ENCODE results near the gene DNAJC5. TPM values are rescaled to one million over a fixed set of nuclear protein-coding genes. Genes with fewer than 3 reads are reported as not detected.
A peak's percentile ranks its signal among the peaks of the same experiment; 100 is the strongest.
"Not testable (repeated sequence)": the region's sequence is repeated elsewhere in the genome, so short reads cannot be mapped to it uniquely, and the experiment has no call there.

DNAJC5 gene
- total RNA-seq, 2 donors from 2014 or later: 58.9 to 63.9 TPM

DNA sequence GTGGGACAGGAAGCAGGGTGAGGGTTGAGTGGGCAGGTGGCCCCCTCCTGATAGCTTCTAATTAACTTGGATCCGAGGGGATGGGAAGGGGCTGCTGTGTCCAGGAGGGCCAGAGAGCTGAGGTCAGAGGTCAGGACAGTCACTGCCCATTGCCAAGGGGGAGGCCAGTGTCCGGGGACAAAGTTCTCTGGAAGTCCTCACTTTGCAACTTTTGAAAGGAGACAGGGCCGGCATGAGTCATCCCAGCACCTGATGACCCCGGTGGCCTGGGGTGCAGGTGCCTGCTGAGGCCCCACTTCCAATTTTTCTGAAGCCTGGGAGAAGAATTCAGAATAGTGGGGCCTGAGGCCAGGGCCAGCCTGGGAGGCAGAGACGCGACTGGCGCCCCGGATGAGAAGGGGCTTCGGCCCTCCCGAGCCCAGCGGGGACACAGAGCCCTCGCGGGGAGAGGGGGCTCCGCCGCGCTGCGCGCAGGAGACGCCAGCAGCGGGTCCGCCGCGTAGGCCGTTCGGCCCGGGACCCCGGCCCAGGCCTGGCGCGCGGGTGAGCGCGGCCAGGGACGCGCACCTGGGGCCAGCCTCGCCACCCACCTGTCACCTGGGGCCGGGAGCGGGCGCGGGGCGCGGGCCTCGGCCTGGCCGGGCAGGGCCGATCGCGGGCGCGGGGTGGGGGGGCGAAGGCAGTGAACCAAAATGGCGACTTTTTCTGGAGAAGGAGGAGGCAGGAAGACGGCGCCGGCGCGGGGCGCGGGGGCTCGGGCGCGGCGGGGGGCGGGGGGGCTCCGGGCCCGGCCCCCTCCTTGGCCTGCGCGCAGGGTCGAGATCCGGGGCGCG, 74.2 kb downstream of the DNAJC5 start:
- Histone ChIP-seq H3K36me3 (no peaks in the 10 kb centered on the region), H3K27ac (no peak overlapping the region), H3K9me3 (no peaks in the 10 kb centered on the region), H3K9ac (ENCODE audit: low read depth in 2 of 2, low read length in 2 of 2) (peak overlapping the region; percentile 57 to 87), H3K4me1 (peaks cover 6% of the 10 kb centered on the region), H3K4me3 (peak overlapping the region; percentile 45), H3K27me3 (peaks cover 5% of the 10 kb centered on the region)
- no peak for DNase-seq
- intact Hi-C loops (cut with DNase I): no loop called here
- TF ChIP-seq, protein P1, sequence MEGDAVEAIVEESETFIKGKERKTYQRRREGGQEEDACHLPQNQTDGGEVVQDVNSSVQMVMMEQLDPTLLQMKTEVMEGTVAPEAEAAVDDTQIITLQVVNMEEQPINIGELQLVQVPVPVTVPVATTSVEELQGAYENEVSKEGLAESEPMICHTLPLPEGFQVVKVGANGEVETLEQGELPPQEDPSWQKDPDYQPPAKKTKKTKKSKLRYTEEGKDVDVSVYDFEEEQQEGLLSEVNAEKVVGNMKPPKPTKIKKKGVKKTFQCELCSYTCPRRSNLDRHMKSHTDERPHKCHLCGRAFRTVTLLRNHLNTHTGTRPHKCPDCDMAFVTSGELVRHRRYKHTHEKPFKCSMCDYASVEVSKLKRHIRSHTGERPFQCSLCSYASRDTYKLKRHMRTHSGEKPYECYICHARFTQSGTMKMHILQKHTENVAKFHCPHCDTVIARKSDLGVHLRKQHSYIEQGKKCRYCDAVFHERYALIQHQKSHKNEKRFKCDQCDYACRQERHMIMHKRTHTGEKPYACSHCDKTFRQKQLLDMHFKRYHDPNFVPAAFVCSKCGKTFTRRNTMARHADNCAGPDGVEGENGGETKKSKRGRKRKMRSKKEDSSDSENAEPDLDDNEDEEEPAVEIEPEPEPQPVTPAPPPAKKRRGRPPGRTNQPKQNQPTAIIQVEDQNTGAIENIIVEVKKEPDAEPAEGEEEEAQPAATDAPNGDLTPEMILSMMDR (IDR thresholded peaks at IDR 0.05): no peak

DNA sequence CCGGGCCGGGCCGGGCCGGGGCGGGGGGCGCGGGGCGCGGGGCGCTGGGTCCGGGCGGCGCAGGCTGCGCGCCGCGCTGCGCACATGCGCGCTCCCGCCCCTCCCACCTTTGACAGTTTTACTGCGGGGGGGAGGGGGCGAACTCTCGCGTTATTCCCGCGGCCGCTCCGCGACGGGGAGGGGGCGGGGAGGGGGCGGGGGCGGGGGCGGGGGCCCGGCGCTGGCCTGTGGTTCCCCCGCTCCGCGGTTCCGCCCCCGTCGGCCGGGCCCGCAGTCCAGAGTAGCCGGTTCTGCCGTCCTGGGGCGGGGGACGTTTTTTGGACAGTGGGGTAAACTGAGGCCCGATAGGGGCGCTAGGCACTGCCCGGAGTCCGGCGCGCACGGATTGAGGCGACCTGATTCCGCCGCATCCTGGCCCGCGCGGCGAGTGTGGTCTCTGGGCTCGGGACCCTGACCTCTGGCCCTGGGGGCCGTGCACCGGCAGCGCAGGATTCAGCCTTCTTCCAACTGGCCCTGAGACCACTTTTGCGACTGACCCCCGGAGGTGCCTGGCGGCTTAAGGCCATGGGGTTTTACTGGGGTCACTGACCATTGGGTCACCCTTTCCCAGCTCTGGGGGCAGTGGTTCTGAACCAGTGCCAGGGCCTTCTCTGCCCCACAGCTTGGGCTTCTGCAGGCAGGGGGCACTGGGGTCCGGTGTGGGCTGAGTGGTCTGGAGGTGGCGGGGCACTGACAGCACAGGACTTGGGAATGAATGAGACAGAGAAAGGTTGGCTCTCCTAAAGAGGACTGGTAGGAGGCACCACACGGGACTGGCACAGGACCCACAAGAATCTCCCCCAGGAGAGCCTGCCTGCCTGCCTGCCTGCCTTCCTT, 75.2 kb downstream of the DNAJC5 start, which contains the start of gene ZNF512B:
TSS of gene ZNF512B (minus strand) at position 93 of the 876 bp plus-strand sequence. CDS start 1,980 bp downstream, outside the sequence.
- Histone ChIP-seq H3K27ac (no peak within 1 kb of the TSS), H3K36me3 (no peaks in the 10 kb centered on the region), H3K9me3 (no peaks in the 10 kb centered on the region), H3K4me1 (peaks cover 8% of the 10 kb centered on the region), H3K27me3 (peaks cover 5% of the 10 kb centered on the region), H3K4me3 (peak within 1 kb of the TSS; percentile 45), H3K9ac (ENCODE audit: low read depth in 2 of 2, low read length in 2 of 2) (peak within 1 kb of the TSS; percentile 57 to 87)
- no peak for DNase-seq
- intact Hi-C loops (cut with DNase I): loop anchor here (10.0 kb wide), 2 partner anchors 185 to 435 kb away; partner anchors contain the start of gene PTK6
- TF ChIP-seq, protein P1 (IDR thresholded peaks at IDR 0.05): no peak

DNA sequence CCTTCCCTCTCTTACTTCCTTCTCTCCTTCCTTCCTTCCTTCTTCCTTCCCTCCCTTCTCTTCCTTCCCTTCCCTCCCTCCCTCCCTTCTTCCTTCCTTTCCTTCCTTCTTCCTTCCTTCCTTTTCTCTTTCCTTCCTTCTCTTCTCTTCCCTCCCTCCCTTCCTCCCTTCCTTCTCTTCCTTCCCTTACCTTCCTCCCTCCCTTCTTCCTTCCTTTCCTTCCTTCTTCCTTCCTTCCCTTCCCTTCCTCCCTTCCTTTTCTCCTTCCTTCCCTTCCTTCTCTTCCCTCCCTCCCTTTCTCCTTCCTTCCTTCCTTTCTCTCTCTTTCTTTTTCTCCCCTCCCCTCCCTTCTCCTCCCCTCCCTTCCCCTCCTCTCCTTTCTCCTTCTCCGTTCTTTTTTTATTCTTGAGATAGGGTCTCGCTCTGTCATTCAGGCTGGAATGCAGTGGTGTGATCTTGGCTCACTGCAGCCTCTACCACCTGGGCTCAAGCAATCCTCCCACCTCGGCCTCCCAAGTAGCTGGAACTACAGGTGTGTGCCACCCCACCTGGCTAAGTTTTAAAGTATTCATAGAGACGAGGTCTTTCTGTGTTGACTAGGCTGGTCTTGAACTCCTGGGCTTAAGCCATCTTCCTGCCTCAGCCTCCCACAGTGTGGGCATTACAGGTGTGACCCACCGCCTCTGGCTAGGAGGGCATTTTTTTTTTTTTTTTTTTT, 75.9 kb downstream of the DNAJC5 start:
- Histone ChIP-seq H3K27ac (no peak overlapping the region), H3K27me3 (peaks cover 5% of the 10 kb centered on the region), H3K4me3 (no peak overlapping the region), H3K9ac (ENCODE audit: low read depth in 2 of 2, low read length in 2 of 2) (no peak overlapping the region), H3K36me3 (no peaks in the 10 kb centered on the region), H3K4me1 (peaks cover 8% of the 10 kb centered on the region), H3K9me3 (no peaks in the 10 kb centered on the region)
- intact Hi-C loops (cut with DNase I): loop anchor here (10.0 kb wide), 2 partner anchors 186 to 436 kb away; partner anchors contain the start of gene PTK6
- no peak for DNase-seq
- TF ChIP-seq, protein P1 (IDR thresholded peaks at IDR 0.05): no peak

DNA sequence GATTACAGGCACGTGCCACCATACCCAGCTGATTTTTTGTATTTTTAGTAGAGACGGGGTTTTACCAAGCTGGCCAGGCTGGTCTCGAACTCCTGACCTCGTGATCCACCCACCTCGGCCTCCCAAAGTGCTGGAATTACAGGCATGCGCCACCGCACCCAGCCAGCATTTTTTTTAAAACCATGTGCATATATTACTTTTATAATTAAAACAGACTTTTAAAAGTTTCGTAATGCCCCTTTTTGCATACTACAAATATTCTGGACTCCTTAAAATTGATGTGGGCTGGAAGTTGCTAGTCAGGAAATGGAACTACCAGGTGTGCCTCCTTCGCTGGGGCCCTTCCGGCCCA, 77.0 kb downstream of the DNAJC5 start:
- intact Hi-C loops (cut with DNase I): loop anchor here (10.0 kb wide), 2 partner anchors 187 to 437 kb away; partner anchors contain the start of gene PTK6
- H3K4me3 ChIP-seq; H3K27ac ChIP-seq; H3K4me1 ChIP-seq; H3K9me3 ChIP-seq; H3K9ac ChIP-seq (ENCODE audit: low read depth in 2 of 2, low read length in 2 of 2); H3K36me3 ChIP-seq; DNase-seq; H3K27me3 ChIP-seq: not testable (repeated sequence)

DNA sequence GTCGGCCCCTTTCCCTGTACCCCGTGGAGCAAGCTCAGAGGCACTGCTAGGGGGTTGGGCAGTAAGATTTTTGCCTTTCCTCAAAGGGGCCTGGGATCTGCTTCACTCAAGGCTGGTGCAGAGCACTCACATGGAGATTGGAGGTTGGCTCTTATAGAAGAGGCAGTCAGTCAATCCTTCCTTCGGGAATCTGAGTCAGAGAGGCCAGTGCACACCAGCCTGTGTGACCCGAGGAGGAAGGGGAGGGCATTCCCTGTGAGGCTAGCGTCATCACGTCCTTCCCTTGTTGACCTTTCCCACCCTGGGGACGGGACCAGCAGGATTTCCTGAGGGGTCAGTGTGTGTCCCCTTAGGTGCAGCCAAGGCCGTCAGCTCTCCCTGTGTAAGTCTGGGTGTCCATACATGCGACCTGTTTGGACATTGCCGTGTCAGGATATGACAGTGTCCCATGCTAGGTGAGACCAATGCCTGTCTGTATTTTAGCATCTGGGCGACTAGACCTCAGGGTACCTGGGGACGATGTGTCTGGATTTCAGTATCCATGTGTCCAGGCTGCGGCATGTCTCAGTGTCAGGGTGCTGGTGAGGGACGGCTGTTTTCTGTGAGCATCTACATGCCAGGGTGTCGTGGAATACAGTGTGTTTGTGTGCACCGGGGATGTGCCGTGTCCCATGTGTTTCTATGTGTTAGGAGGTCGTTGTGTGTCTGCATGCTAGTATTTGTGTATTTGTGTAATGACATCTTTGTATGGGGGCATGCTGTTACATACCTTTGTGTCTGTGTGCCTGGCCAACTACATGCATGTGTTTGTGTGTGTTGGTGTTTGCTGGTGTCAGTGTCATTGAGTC, 77.6 kb downstream of the DNAJC5 start:
- H3K9me3 ChIP-seq: no peaks in the 10 kb centered on the region
- H3K36me3 ChIP-seq: no peaks in the 10 kb centered on the region
- H3K4me1 ChIP-seq: peaks cover 8% of the 10 kb centered on the region
- H3K27me3 ChIP-seq: peaks cover 5% of the 10 kb centered on the region
- intact Hi-C loops (cut with DNase I): loop anchor here (10.0 kb wide), 2 partner anchors 188 to 438 kb away; partner anchors contain the start of gene PTK6
- H3K9ac ChIP-seq (ENCODE audit: low read depth in 2 of 2, low read length in 2 of 2): no peak overlapping the region
- TF ChIP-seq, protein P1 (IDR thresholded peaks at IDR 0.05): no peak
- DNase-seq: no peak
- no peak overlapping the region for H3K4me3 ChIP-seq
- no peak overlapping the region for H3K27ac ChIP-seq

All from colonic mucosa (tissue), 4 donors.